Activated CD8-positive, alpha-beta memory T cell treated with anti-CD3 and anti-CD28 coated beads for 36 hours (primary cell): ENCODE measurements around the gene NMNAT3. TPM values are rescaled to one million over a fixed set of nuclear protein-coding genes. Genes with fewer than 3 reads are reported as not detected.
"Not testable (repeated sequence)": the region's sequence is repeated elsewhere in the genome, so short reads cannot be mapped to it uniquely, and the experiment has no call there.

ENCODE experiments used
- CTCF ChIA-PET: fragments of 350-600 bp; sonication (Branson Sonifier 250); formaldehyde crosslinking; loops from one replicate; lab custom pipeline; 2021; ENCODE audit warnings: antibody characterized with exemption; lab: Charles Lee
- POLR2A ChIA-PET: fragments of 350-600 bp; sonication (Branson Sonifier 250); formaldehyde crosslinking; loops from one replicate; lab custom pipeline; 2021; ENCODE audit warnings: antibody characterized with exemption; lab: Charles Lee
- total RNA-seq, 2 experiments: library from RNA; stranded (reverse); gene quantifications; one replicate each; pipeline ENCODE4 v1.2.3, GENCODE V29; 2021

Gene NMNAT3
- total RNA-seq, 2 experiments from 2014 or later, result 1.6 to 2.0 TPM

GRCh38 chr3:139601191-139601961, 76.4 kb downstream of the NMNAT3 start:
- CTCF ChIA-PET, result no interaction called here
- POLR2A ChIA-PET, result no interaction called here

GRCh38 chr3:139597947-139598346, 79.8 kb downstream of the NMNAT3 start:
- ChIA-PET POLR2A (no interaction called here), CTCF (no interaction called here)

GRCh38 chr3:139591186-139591585, 86.6 kb downstream of the NMNAT3 start:
- POLR2A ChIA-PET, CTCF ChIA-PET: not testable (repeated sequence)

GRCh38 chr3:139588450-139588849, 89.3 kb downstream of the NMNAT3 start:
- POLR2A ChIA-PET, result no interaction called here
- CTCF ChIA-PET, result no interaction called here

GRCh38 chr3:139587797-139588196, 90.0 kb downstream of the NMNAT3 start:
- ChIA-PET CTCF (no interaction called here), POLR2A (no interaction called here)

GRCh38 chr3:139586420-139587017, 91.3 kb downstream of the NMNAT3 start:
- POLR2A ChIA-PET, result no interaction called here
- CTCF ChIA-PET, result no interaction called here

GRCh38 chr3:139585820-139586219, 92.0 kb downstream of the NMNAT3 start:
- ChIA-PET CTCF (no interaction called here), POLR2A (no interaction called here)

- POLR2A ChIA-PET, CTCF ChIA-PET: not testable (repeated sequence)
Observed at GRCh38 chr3:139583651-139584050, 94.1 kb downstream of the NMNAT3 start.

- CTCF ChIA-PET, result no interaction called here
- POLR2A ChIA-PET, result no interaction called here
Observed at GRCh38 chr3:139578783-139579182, 99.0 kb downstream of the NMNAT3 start.

- ChIA-PET POLR2A (no interaction called here), CTCF (no interaction called here)
Observed at GRCh38 chr3:139577909-139578308, 99.9 kb downstream of the NMNAT3 start.

- POLR2A ChIA-PET, result no interaction called here
- CTCF ChIA-PET, result no interaction called here
Observed at GRCh38 chr3:139577346-139577745, 100.4 kb downstream of the NMNAT3 start.

- CTCF ChIA-PET, result no interaction called here
- POLR2A ChIA-PET, result no interaction called here
Observed at GRCh38 chr3:139574026-139574947, 103.5 kb downstream of the NMNAT3 start.

GRCh38 chr3:139572847-139573672, 104.7 kb downstream of the NMNAT3 start:
- ChIA-PET POLR2A (no interaction called here), CTCF (no interaction called here)

- ChIA-PET POLR2A (no interaction called here), CTCF (no interaction called here)
Observed at GRCh38 chr3:139571711-139572110, 106.1 kb downstream of the NMNAT3 start.

- CTCF ChIA-PET, result no interaction called here
- POLR2A ChIA-PET, result no interaction called here
Observed at GRCh38 chr3:139564294-139564861, 113.4 kb downstream of the NMNAT3 start.

- CTCF ChIA-PET, result no interaction called here
- POLR2A ChIA-PET, result no interaction called here
Observed at GRCh38 chr3:139561959-139562676, 115.7 kb downstream of the NMNAT3 start.

- POLR2A ChIA-PET, result no interaction called here
- CTCF ChIA-PET, result no interaction called here
Observed at GRCh38 chr3:139561255-139561817, 116.4 kb downstream of the NMNAT3 start.

GRCh38 chr3:139560411-139560810, 117.4 kb downstream of the NMNAT3 start:
- POLR2A ChIA-PET, result no interaction called here
- CTCF ChIA-PET, result no interaction called here
